Measurements from ENCODE around the gene ZNFX1.

GRCh38 chr20:49248301-49248700, 29.6 kb downstream of the ZNFX1 start:
- TF ChIP-seq KDM1A (IDR thresholded peaks at IDR 0.05) (no peak), EZH2 (IDR thresholded peaks at IDR 0.05; ENCODE audit: borderline replicate concordance, low read depth, low read length) (no peak), KAT7 (CRISPR knock-in tag; IDR thresholded peaks at IDR 0.05; ENCODE audit: borderline replicate concordance) (no peak), RAD51 (IDR thresholded peaks at IDR 0.05; ENCODE audit: borderline replicate concordance, low read depth) (no peak), DPF2 (IDR thresholded peaks at IDR 0.05) (no peak), POLR2A (conservative IDR thresholded peaks at IDR 0.05) (no peak), ZBTB1 (CRISPR knock-in tag; IDR thresholded peaks at IDR 0.05; ENCODE audit: borderline replicate concordance, low read depth) (no peak), SOX6 (IDR thresholded peaks at IDR 0.05) (no peak)
